GM06990 (cell line): ENCODE data around the gene MAN1B1.
A peak's percentile ranks its signal among the peaks of the same experiment; 100 is the strongest.

Experiments
- DNase-seq: peaks from one replicate; pipeline ENCODE4 v3.0.0-alpha.2; 2011; ENCODE audit not compliant: insufficient read length; ENCODE audit errors: extremely low read depth
- H3K27me3 ChIP-seq: replicated peaks from 2 replicates; pipeline ENCODE4 v1.6.0; 2011; ENCODE audit warnings: low read length; ENCODE audit not compliant: control insufficient read depth, insufficient read depth
- H3K36me3 ChIP-seq: 2 replicates; pipeline ENCODE4 v1.5.1; 2011; ENCODE audit warnings: low read length; ENCODE audit not compliant: control insufficient read depth, insufficient read depth
- H3K4me3 ChIP-seq: replicated peaks from 2 replicates; pipeline ENCODE4 v1.5.1; 2011; ENCODE audit warnings: low read depth, mild to moderate bottlenecking, control low read depth, low read length
- TF ChIP-seq, protein P1 (sequence below): IDR thresholded peaks from 2 replicates; pipeline ENCODE4 v1.5.1; 2011; ENCODE audit warnings: low read length, control low read depth, mild to moderate bottlenecking, inconsistent platforms; ENCODE audit not compliant: insufficient read depth, poor library complexity, severe bottlenecking

The MAN1B1 gene

DNA sequence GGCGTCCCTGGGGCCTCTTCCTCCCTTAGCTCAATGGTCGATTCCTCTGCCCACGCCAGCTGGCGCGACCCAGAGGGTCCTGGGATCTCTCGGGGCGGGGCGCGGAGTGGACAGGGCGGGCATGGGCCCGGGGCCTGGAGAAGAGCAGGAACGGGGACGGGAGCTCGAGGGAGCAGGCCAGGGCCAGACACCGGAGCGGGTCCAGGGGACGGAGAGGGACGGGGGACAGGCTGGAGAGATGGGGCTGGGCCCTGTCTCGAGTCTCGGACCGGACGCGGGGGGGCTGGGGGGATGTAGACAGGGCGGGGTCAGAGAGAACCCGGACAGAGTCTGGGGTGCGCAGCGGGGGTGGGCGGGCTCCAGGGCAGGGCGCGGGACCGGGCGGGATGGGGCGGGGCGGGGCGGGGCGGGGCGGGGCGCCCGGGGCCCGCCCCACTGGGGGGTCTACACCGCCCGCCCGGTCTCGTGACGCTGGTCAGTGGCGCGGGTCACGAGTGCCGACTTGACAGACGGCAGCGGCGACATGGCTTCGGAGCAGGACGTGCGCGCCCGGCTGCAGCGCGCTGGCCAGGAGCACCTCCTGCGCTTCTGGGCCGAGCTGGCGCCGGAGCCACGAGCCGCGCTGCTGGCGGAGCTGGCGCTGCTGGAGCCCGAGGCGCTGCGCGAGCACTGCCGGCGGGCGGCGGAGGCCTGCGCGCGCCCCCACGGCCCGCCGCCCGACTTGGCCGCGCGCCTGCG, 9.6 kb upstream of the MAN1B1 start, which contains the start of gene UAP1L1:
Gene UAP1L1 (plus strand): TSS at position 508 of the 738 bp plus-strand sequence. CDS start 16 bp downstream, at position 524.
- peak within 1 kb of the TSS; percentile 73 for H3K4me3 ChIP-seq
- TF ChIP-seq, protein P1, sequence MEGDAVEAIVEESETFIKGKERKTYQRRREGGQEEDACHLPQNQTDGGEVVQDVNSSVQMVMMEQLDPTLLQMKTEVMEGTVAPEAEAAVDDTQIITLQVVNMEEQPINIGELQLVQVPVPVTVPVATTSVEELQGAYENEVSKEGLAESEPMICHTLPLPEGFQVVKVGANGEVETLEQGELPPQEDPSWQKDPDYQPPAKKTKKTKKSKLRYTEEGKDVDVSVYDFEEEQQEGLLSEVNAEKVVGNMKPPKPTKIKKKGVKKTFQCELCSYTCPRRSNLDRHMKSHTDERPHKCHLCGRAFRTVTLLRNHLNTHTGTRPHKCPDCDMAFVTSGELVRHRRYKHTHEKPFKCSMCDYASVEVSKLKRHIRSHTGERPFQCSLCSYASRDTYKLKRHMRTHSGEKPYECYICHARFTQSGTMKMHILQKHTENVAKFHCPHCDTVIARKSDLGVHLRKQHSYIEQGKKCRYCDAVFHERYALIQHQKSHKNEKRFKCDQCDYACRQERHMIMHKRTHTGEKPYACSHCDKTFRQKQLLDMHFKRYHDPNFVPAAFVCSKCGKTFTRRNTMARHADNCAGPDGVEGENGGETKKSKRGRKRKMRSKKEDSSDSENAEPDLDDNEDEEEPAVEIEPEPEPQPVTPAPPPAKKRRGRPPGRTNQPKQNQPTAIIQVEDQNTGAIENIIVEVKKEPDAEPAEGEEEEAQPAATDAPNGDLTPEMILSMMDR = no peak
- peak; percentile 77 for DNase-seq

DNA sequence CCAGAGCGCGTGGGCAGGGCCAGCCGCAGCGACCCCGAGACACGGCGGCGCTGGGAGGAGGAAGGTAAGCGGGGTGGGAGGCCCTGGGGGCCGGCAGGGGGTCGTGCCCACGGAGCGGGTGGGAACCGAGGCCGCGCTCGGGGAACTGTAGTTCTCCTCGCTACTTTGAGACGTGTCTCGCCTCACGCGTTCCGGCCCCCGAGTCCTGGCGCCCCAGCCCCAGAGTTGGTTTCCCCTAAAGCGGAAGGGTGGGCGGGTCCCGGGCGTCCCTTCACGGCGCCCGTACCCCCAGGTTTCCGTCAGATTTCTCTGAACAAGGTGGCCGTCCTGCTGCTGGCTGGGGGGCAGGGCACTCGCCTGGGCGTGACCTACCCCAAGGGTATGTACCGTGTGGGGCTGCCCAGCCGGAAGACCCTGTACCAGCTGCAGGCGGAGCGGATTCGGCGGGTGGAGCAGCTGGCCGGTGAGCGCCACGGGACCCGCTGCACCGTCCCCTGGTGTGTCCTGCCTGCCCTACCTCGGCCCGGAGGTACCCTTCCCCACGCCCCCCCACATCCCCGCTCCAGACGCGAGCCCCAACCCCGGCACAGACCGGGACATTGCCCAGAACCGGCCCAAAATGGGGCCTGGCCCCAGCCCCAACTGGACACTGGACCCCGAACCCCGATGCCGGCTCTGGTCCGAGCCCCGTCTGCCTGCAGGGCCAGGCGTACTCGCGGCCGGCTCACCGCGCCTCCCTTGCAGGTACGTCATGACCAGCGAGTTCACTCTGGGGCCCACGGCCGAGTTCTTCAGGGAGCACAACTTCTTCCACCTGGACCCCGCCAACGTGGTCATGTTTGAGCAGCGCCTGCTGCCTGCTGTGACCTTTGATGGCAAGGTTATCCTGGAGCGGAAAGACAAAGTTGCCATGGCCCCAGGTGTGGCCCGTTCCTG, 8.8 kb upstream of the MAN1B1 start:
- TF ChIP-seq, protein P1 = no peak
- DNase-seq = peak; percentile 63

More for the DNA sequence above, 9.6 kb upstream of the MAN1B1 start, which contains the start of gene UAP1L1:
- no peaks in the 10 kb centered on the region for H3K27me3 ChIP-seq
- peaks cover 14% of the 10 kb centered on the region for H3K36me3 ChIP-seq

DNA sequence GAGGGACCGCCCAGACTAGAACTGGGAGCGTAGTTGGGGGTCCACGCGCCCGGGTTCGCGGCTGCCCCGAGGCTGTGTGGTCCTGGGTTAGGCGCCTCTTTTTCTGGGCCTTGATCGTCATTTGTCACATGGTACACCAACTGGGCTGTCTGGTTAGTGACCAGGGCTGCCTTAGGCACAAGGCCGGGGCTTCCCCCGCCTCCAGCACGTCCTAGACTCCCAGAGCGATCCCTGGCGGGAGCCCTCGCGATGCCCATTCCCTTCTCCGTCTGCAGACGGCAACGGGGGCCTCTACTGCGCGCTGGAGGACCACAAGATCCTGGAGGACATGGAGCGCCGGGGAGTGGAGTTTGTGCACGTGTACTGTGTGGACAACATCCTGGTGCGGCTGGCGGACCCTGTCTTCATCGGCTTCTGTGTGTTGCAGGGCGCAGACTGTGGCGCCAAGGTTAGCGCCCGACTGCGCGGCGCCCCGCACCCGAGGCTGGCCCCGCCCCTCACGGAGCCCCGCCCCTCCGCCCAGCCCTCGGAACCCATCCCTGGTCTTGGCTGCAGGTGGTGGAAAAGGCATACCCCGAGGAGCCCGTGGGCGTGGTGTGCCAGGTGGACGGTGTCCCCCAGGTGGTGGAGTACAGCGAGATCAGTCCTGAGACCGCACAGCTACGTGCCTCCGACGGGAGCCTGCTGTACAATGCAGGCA, 7.9 kb upstream of the MAN1B1 start:
- peak overlapping the region; percentile 73; the same call in 1 of the 2 replicates for H3K4me3 ChIP-seq
- no peak for DNase-seq
- TF ChIP-seq, protein P1 = no peak
- peaks cover 15% of the 10 kb centered on the region for H3K36me3 ChIP-seq
- no peaks in the 10 kb centered on the region for H3K27me3 ChIP-seq

More for the DNA sequence above, 8.8 kb upstream of the MAN1B1 start:
- H3K4me3 ChIP-seq = peak overlapping the region; percentile 73
- peaks cover 15% of the 10 kb centered on the region for H3K36me3 ChIP-seq
- H3K27me3 ChIP-seq = no peaks in the 10 kb centered on the region

DNA sequence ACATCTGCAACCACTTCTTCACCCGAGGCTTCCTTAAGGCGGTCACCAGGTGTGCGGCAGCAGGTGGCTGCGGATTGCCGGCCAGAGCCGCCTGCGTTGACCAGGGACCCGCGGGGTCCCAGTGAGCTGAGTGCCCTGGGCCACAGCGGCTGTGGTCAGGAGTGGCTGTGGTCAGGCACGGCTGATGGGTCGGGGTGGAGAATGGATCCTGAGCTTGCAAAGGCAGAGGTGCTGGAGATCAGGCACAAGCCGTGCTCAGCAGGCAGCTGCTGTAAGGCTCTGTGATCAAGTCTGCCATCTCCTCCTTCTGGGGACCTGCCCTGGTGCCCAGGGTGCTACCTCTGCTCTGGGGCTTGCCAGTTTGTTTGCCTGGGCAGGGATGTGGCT, 7.4 kb upstream of the MAN1B1 start:
- TF ChIP-seq, protein P1 = no peak
- Histone ChIP-seq H3K27me3 (no peaks in the 10 kb centered on the region), H3K4me3 (no peak overlapping the region), H3K36me3 (peaks cover 15% of the 10 kb centered on the region)
- no peak for DNase-seq

DNA sequence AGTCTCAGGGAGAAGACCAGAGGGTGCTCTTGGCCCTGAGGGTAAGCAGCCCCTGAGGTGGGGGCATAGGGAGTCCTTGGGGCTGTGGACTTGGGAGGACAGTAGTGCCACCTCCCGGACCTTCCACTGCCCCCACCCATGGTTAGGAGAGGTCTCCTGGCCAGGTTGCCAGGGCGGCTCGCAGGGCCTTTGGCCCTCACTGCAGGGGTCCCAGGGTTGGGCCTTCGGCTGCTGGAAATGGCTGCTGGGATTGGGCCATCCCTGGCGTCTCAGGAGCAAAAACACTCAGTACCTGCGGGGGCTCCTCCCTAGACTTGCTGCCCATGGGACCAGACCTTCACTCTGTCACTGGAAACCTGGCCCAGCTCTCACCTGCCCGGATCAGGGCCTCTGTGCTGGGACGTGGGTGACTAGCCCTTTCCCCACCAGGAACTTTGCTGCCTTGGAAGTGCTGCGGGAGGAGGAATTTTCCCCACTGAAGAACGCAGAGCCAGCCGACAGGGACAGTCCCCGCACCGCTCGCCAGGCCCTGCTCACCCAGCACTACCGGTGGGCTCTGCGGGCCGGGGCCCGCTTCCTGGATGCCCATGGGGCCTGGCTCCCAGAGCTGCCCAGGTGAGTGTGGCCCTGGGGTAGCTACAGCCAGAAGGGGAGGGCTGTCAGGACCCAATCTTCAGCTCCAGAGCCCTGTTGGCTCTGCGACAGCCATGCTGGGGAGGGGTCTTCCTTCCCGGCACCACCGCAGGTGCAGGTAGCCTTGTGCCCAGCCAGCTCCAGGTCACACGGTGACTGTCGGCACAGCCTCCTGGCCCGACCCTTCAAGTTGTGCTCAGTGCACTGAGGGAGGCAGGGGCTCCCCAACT, 6.3 kb upstream of the MAN1B1 start:
- Histone ChIP-seq H3K27me3 (no peaks in the 10 kb centered on the region), H3K36me3 (peaks cover 15% of the 10 kb centered on the region), H3K4me3 (no peak overlapping the region)
- no peak for DNase-seq
- TF ChIP-seq, protein P1 = no peak
